ENCODE measurements around the gene IFNGR2. TPM values are rescaled to one million over a fixed set of nuclear protein-coding genes. Genes with fewer than 3 reads are reported as not detected.

Gene IFNGR2
- total RNA-seq, 1 donor from 2014 or later, result 34.6 TPM

DNA sequence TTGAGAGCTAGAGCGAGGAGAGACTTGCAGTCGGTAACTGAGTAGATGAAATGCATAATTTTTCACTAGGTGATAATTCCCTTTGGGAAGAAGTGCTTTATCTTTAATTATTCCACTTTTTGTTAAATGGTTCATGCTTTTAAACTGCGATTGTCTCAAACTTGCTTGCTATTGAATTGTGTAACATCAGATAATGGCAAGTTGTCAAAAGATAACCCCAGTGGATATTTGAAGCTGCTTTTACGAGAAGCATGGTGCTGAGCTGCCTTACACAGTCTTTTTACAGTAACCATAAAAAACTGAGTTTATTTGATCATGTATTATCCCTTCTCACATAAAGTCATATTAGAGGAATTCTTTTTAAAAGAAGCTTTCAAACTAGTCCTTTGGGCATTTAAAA is 46.4 kb downstream of the IFNGR2 start:
- H3K4me3 ChIP-seq, result no peak overlapping the region
- H3K27me3 ChIP-seq (ENCODE audit: low read depth), result no peaks in the 10 kb centered on the region
- no peak overlapping the region for H3K27ac ChIP-seq (replicated peaks)
- peaks cover 36% of the 10 kb centered on the region for H3K36me3 ChIP-seq
- DNase-seq, result no peak
- peaks cover 19% of the 10 kb centered on the region for H3K4me1 ChIP-seq
- H3K9me3 ChIP-seq (replicated peaks), result no peaks in the 10 kb centered on the region
- intact Hi-C loops (cut with micrococcal nuclease), result loop anchor here (5.0 to 10.0 kb wide), 3 partner anchors 75 to 615 kb away; no protein-coding TSS in a partner anchor
- TF ChIP-seq, protein P1, sequence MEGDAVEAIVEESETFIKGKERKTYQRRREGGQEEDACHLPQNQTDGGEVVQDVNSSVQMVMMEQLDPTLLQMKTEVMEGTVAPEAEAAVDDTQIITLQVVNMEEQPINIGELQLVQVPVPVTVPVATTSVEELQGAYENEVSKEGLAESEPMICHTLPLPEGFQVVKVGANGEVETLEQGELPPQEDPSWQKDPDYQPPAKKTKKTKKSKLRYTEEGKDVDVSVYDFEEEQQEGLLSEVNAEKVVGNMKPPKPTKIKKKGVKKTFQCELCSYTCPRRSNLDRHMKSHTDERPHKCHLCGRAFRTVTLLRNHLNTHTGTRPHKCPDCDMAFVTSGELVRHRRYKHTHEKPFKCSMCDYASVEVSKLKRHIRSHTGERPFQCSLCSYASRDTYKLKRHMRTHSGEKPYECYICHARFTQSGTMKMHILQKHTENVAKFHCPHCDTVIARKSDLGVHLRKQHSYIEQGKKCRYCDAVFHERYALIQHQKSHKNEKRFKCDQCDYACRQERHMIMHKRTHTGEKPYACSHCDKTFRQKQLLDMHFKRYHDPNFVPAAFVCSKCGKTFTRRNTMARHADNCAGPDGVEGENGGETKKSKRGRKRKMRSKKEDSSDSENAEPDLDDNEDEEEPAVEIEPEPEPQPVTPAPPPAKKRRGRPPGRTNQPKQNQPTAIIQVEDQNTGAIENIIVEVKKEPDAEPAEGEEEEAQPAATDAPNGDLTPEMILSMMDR (IDR thresholded peaks at IDR 0.05; ENCODE audit: borderline replicate concordance), result no peak

DNA sequence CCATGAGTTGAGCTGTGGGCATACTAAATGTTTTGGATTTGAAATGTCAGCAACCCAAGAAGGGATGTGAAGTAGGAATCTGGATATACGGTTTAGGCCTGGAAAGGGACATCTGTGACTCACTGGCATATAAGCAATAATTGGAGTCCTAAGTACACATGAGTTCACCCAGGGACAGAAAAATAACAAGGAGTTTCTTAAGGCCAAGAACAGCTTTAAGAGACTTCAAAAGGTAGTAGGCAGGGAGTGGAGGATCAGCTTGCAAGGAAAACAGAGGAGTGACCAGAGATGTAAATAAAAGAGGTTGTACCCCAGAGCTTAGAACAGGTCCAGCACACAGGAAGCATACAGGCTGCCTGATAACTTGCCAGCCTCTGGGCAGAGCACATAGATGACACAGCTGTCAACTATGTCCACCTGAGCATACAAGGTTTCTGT is 48.4 kb downstream of the IFNGR2 start:
- intact Hi-C loops (cut with micrococcal nuclease), result no loop called here
- H3K36me3 ChIP-seq, result peaks cover 56% of the 10 kb centered on the region
- H3K27ac ChIP-seq (replicated peaks), result no peak overlapping the region
- H3K9me3 ChIP-seq (replicated peaks), result no peaks in the 10 kb centered on the region
- H3K27me3 ChIP-seq (ENCODE audit: low read depth), result no peaks in the 10 kb centered on the region
- TF ChIP-seq, protein P1 (IDR thresholded peaks at IDR 0.05; ENCODE audit: borderline replicate concordance), result no peak
- peaks cover 17% of the 10 kb centered on the region for H3K4me1 ChIP-seq
- DNase-seq, result no peak
- no peak overlapping the region for H3K4me3 ChIP-seq

DNA sequence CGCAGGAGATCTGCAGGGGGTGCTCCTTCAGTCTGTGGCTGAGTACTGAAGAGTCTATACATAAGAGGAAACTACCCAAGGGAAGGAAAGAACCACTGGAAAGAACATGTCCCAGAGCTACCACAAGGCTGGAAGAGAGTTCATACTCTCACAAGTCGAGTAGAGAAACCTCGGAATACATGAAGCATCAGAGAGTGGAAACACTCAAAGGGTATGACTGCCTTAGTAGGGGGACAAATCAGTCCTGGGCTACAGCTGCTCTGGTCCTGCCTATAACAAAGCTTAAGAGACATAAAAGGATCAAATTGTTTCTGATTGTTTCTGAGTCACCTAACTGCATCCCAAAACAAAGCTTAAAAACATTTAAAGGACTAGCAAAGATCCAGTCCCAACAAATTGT is 49.1 kb downstream of the IFNGR2 start:
- Histone ChIP-seq H3K36me3 (peaks cover 62% of the 10 kb centered on the region), H3K27ac (replicated peaks) (no peak overlapping the region), H3K4me3 (no peak overlapping the region), H3K9me3 (replicated peaks) (no peaks in the 10 kb centered on the region), H3K4me1 (peaks cover 17% of the 10 kb centered on the region), H3K27me3 (ENCODE audit: low read depth) (no peaks in the 10 kb centered on the region)
- TF ChIP-seq, protein P1 (IDR thresholded peaks at IDR 0.05; ENCODE audit: borderline replicate concordance), result no peak
- intact Hi-C loops (cut with micrococcal nuclease), result no loop called here
- DNase-seq, result no peak

DNA sequence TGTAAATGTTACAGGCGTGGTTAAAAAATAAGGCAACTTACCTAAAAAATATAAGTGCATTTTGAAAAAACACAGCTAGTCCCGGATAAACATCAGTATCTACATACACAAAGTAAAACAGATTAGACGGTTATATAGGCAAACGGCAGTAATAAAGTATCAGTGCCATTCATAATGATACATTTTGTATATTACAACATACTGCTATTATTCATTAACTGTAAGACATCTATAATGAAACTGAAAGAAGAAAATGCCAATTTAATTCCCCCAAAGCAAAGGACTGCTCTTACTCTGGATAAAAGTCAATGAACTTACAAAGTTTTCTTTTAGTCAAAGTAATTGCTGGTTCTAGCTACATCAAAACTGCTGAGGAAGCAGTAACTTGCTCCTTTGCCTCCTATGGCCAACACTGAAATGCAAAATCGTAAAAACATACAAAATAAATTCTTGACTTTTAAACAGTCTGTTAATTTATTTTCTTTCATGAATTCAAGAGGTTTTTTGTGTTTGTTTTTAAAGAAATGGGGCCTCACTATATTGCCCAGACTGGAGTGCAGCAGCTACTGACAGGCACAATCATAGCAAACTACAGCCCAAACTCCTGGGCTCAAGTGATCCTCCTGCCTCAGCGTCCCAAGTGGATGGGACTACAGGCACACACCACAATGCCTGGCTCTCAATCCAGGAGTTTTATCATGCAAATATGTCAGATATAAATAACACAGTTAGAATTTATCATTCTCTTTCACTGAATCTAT is 52.7 kb downstream of the IFNGR2 start:
- intact Hi-C loops (cut with micrococcal nuclease), result no loop called here
- peaks cover 17% of the 10 kb centered on the region for H3K4me1 ChIP-seq
- no peak for DNase-seq
- no peaks in the 10 kb centered on the region for H3K27me3 ChIP-seq (ENCODE audit: low read depth)
- H3K36me3 ChIP-seq, result peaks cover 85% of the 10 kb centered on the region
- TF ChIP-seq, protein P1 (IDR thresholded peaks at IDR 0.05; ENCODE audit: borderline replicate concordance), result no peak
- H3K4me3 ChIP-seq, result no peak overlapping the region
- no peak overlapping the region for H3K27ac ChIP-seq (replicated peaks)
- no peaks in the 10 kb centered on the region for H3K9me3 ChIP-seq (replicated peaks)

DNA sequence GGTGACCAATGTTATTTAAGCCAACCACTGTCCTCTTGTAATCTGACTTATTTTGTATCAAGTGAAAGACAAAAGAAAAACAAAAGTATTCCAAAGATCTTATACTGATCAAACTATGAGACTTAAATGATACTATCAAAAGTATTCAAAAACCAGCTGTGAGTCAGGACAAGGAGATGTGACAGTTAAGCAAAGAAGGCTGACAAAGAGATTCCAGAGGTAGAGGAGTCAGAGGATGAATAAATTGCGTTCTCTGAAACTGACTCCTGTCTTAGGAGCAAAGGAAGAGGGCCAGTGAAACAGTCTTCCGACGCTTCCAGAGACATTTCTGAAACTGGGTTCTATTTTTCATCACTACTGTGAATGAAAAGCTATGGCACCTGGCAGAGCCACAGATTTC is 55.6 kb downstream of the IFNGR2 start:
- Histone ChIP-seq H3K27me3 (ENCODE audit: low read depth) (no peaks in the 10 kb centered on the region), H3K36me3 (peaks cover 87% of the 10 kb centered on the region), H3K27ac (replicated peaks) (no peak overlapping the region), H3K4me1 (peaks cover 7% of the 10 kb centered on the region), H3K9me3 (replicated peaks) (no peaks in the 10 kb centered on the region), H3K4me3 (no peak overlapping the region)
- DNase-seq, result no peak
- intact Hi-C loops (cut with micrococcal nuclease), result no loop called here
- TF ChIP-seq, protein P1 (IDR thresholded peaks at IDR 0.05; ENCODE audit: borderline replicate concordance), result no peak

Measured in left ventricle myocardium inferior (tissue), 1 donor.